NCI-H2081 treated with DMSO at 0.1 percent for 48 hours (cell line): ENCODE results near the gene EXOC6.

Source experiments
- DNase-seq: peaks from one replicate; lab custom pipeline; 2025; lab: John Stamatoyannopoulos, UW

EXOC6 gene

GRCh38 chr10:92832998-92833650 lies 15.2 kb upstream of the EXOC6 start:
- no peak for DNase-seq

GRCh38 chr10:92834331-92834730 lies 14.0 kb upstream of the EXOC6 start:
- DNase-seq = no peak

- DNase-seq = no peak
Observed at GRCh38 chr10:92834986-92835385, 13.3 kb upstream of the EXOC6 start.

- no peak for DNase-seq
Observed at GRCh38 chr10:92837456-92837855, 10.9 kb upstream of the EXOC6 start.

DNA sequence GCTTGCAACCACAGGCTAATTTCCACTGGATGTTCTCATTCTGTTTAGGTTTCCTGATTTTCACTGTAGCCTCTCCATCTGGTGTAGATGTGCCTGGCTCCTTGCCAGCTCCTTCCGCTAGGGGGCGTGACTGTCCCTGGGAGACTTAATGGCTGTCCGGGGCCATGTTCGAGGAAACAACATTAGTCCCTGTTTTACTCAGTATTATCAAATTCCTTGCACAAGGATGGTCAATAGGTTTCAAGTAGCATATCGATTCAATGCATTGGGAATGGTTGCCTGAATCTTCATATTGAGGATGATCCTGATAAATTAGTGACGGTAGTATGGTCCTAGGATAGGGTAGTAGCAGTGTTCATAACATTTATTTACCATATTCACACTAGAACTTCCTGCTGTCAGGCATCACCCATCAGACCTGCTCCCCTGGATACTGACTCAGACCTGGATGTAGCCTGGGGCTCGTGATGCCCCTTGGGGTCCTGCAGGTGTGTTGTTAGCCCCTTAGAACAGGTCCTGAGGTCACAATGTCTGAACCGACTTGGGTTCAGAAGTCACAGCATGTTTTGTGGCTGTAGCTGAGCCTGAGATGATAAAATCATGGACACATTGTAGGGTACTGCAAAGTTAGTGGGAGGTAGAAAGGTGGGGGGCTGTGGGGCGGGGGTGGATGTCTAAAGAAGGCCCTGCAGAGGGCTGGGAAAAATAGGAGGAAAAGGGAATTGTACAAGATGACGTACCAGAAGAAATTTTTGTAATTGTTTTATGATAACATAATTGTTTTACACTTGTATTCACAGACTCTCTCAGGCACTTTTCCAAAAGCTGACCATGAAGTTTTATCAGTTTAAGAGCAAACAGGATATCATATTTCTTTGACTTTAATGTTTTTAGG lies 8.9 kb upstream of the EXOC6 start:
- no peak for DNase-seq

GRCh38 chr10:92844746-92845145 lies 3.6 kb upstream of the EXOC6 start:
- DNase-seq = no peak

DNA sequence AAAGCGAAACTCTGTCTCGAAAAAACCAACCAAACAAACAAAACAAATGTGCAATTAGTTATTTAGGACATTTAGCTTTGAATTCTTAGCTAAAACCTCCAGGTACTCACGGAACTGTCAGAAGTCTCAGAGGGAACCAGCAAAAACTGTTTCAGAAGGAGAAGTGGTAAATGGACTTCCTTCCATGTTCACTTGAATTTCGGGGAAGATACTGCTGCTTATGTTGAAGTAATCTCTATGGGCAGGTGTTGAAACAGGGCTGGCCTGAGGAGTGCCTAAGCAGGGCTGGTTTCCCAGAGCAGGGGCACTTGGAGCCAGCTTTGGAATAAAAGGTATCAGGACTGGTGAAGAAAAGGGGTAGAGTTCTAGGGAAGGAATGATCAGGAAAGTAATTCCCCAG lies 2.4 kb upstream of the EXOC6 start:
- DNase-seq = no peak

- no peak for DNase-seq
Observed at GRCh38 chr10:92846344-92846743, 2.0 kb upstream of the EXOC6 start.

GRCh38 chr10:92846854-92847201 lies 1.5 kb upstream of the EXOC6 start:
- no peak for DNase-seq

DNA sequence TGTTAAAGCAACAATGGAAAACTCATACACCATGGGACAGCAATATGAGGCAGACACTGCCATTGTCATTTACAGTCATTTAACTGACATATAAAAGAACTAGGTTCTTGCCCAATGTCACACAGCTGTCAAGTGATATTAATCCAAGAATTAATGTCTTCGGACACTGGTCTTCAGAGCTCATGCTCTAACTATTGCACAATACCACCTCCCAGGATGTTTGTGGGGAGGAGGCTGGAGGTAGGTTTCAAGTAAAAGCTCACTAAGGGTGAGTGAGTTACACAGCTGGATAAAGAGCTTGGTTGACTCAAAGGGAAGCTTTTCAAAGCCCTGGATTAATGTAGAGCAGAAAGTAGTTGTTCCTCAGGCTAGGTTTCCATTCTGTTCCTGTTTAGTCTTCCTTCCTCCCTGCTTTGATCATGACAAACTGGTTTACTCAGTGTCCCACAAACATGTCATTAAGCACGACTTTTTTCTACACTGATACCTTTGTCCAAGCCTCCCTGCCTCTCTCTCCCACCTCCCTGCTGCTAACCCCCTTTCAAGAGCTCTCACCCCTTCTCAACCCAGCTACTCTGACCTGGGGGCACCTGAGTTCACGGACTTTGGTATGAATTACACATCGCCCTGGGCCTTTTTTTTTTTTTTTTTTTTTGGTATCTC lies 987 bp upstream of the EXOC6 start:
- DNase-seq = no peak

DNA sequence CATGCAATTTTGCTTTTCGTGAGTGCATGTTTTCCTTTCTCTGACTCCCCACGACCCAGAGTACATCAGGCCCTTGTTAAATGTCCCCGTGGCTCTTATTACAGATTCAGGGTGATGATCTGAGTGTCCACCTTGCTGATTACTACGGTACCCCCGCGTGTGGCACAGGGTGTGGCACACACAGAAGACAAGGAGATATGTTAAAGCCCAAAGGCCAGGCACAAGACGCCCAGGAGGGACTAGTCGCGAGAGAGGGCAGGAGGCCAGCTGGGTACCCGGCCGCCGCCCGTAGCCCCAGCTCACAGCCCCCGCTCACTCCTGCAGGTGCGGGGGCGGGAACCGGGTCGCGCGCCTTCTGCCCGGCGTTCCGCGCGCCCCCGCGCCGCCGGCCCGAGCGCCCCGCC lies 281 bp upstream of the EXOC6 start:
- no peak for DNase-seq

GRCh38 chr10:92849234-92849525 lies 860 bp downstream of the EXOC6 start:
- no peak for DNase-seq

GRCh38 chr10:92849576-92850090 lies 1.3 kb downstream of the EXOC6 start:
- DNase-seq = no peak

DNA sequence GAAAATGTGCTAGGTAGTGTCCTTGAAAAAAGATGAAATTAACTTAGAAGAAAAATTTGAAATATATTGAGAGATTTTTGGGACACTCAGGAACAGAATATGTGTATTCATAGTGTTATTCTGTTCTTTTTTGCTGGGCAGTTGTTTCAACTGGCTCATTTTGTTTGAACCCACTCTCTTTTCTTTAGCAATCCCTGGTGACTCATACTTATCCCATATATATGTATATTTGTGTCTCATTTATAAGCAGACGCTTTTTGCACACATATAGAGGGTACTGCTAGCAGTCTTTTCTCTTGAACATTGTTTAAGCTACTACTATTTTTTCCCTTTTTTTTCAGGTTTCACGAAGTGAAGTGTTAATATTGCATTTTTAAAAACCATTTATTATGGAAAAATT lies 1.9 kb downstream of the EXOC6 start:
- DNase-seq = no peak

DNA sequence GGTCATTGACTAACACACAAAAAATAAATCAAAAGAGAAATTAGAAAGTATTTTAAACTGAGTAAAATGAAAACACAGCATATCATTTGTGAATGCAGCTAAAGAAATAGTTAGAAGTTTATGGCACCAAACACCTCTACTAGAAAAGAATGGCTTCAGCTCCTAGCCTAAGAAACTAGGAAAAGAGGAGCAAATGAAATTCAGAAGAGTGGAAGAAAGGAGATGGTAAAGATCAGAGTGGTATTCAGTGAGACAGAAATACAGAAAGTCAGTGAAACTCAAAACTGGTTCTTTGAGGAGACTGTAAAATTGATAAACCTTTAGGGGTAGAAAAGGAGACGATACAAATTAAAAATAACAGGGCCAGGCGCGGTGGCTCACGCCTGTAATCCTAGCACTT lies 2.7 kb downstream of the EXOC6 start:
- no peak for DNase-seq

GRCh38 chr10:92855560-92855959 lies 7.2 kb downstream of the EXOC6 start:
- no peak for DNase-seq

- no peak for DNase-seq
Observed at GRCh38 chr10:92857904-92858514, 9.7 kb downstream of the EXOC6 start.

- DNase-seq = no peak
Observed at GRCh38 chr10:92867235-92867634, 18.9 kb downstream of the EXOC6 start.

GRCh38 chr10:92868036-92868435 lies 19.7 kb downstream of the EXOC6 start:
- no peak for DNase-seq

GRCh38 chr10:92868557-92868956 lies 20.2 kb downstream of the EXOC6 start:
- DNase-seq = no peak

DNA sequence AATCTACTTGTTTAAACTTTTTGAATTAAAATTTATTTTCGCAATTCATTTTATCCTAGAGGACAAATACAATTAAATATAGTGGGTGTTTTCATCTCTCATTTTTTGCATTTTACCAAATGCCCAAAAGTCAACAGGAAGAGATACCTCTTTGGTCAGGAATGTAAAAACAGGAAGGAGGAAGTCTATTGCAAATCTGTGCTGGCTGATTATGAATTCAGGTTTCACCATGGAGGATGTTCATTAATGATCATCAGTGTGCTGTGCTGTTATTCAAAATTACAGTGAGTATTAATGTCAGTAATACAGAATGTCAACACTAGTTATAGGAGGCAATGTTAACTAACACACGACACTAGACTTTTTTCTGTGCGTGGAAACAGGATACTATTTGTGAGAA lies 24.7 kb downstream of the EXOC6 start:
- no peak for DNase-seq

DNA sequence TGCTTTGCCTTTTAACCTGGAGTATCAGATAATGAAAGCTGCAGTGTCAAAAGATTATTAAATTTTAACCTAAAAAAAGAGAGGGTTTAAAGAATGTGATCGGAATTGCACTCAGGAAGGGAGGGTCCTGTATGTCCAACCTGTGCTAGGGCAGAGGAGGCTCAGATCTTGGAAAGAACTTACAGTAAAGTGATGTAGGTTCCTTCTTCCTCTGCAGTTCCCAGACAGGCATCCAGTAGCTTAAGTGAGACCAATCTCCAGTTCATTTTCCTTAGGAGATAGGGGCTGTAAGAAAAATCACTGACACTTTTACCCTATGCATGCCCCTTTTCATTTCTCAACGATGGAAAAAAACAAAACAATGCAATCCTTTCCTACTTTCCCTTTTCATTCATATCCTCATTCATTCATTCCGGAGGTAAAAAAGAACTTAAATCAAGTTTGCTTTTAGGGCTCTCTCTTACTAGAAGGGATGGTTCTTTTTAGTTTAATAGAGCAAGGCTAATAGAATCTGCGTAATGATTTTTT lies 28.3 kb downstream of the EXOC6 start:
- no peak for DNase-seq
